ENCODE data around the gene SMIM35.

DNA sequence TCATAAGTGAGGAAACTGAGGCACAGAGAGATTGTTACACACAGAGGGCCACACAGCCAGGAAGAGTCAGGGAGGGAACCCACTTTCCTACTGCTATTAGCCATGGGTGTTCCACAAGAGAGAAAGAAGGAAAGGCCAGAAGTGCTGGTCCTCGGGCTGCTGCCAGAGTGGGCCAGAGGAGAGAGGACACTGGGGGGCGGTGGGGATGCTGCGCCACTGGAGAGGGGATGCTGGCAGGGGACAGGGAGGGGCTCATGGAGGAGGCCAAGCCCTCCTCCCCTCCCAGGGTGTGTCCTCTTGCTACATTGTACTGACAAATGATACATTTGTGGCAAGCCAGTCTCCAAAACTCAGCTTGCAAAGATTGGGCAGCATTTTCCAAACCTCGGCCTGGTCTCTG is 90.7 kb downstream of the SMIM35 start:
- TF ChIP-seq, protein P1, sequence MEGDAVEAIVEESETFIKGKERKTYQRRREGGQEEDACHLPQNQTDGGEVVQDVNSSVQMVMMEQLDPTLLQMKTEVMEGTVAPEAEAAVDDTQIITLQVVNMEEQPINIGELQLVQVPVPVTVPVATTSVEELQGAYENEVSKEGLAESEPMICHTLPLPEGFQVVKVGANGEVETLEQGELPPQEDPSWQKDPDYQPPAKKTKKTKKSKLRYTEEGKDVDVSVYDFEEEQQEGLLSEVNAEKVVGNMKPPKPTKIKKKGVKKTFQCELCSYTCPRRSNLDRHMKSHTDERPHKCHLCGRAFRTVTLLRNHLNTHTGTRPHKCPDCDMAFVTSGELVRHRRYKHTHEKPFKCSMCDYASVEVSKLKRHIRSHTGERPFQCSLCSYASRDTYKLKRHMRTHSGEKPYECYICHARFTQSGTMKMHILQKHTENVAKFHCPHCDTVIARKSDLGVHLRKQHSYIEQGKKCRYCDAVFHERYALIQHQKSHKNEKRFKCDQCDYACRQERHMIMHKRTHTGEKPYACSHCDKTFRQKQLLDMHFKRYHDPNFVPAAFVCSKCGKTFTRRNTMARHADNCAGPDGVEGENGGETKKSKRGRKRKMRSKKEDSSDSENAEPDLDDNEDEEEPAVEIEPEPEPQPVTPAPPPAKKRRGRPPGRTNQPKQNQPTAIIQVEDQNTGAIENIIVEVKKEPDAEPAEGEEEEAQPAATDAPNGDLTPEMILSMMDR (IDR thresholded peaks at IDR 0.05): no peak
- TF ChIP-seq RAD21 (IDR thresholded peaks at IDR 0.05; ENCODE audit: low read length) (no peak), TAF1 (IDR thresholded peaks at IDR 0.05; ENCODE audit: borderline replicate concordance, low read depth, low read length) (no peak), CHD2 (IDR thresholded peaks at IDR 0.05; ENCODE audit: low read length, partially characterized antibody) (no peak), EP300 (IDR thresholded peaks at IDR 0.05; ENCODE audit: borderline replicate concordance in 1 of 2, low read depth in 1 of 2, low read length in 1 of 2) (no peak)
- TF ChIP-seq, protein P2, sequence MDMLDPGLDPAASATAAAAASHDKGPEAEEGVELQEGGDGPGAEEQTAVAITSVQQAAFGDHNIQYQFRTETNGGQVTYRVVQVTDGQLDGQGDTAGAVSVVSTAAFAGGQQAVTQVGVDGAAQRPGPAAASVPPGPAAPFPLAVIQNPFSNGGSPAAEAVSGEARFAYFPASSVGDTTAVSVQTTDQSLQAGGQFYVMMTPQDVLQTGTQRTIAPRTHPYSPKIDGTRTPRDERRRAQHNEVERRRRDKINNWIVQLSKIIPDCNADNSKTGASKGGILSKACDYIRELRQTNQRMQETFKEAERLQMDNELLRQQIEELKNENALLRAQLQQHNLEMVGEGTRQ (IDR thresholded peaks at IDR 0.05; ENCODE audit: borderline replicate concordance, low read depth, low read length): no peak

All from SK-N-SH (cell line).